ENCODE results near the gene GLIS1. TPM values are rescaled to one million over a fixed set of nuclear protein-coding genes. Genes with fewer than 3 reads are reported as not detected.

GLIS1 gene
- total and polyA plus RNA-seq, 2 experiments from 2014 or later = 0.26 to 0.31 TPM

DNA sequence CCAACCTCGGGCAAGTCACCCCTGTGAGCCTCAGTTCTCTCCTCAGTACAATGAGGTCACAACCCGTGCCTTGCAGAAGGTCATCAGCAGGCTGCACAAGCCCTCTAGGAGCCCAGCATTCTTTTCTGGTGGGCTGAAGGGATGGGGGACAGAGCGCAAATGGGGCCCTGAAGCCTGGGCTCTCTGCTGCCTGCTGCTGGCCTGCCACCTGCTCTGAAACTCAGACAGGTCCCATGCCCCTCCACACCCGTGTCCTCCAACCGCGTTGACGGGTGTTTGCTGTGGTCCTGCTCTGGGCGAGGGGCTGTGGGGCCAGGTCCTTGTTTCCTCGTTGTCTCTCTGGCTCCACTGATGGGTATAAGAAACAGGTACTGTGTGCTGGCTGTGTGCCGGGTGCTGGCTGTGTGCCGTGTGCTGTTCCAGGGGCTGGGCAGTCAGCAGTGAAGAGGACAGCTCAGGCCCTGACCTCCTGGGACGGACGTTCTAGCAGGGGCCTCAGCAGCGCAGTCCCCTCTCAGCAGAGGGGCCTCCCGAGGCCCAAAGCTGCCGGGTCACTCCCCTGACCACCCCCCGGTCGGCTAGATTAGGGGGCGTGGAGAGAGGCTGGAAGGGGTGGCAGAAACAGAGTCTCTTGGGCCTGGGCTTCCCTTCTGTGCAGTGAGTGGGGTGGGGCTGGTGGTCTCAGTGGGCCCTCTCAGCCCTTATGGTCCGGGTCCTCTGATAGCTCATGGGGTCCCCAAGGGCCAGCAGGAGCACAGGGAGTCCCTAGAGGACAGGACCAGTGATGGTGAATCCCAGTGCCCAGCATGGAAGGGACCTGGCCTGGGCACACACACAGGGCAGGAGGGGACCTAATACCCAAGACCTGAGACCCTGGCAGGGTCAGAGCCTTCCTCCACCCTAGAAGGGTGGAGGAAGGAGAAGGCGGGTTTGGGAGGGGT, 237.6 kb downstream of the GLIS1 start:
- Mint-ChIP-seq H3K36me3 (ENCODE audit: low read depth) (no peaks in the 10 kb centered on the region; the same call in 2 of the 3 replicates), H3K4me3 (no peak overlapping the region), H3K27ac (no peak overlapping the region), H3K4me1 (peaks cover 24% of the 10 kb centered on the region), H3K27me3 (ENCODE audit: insufficient read depth, low read depth, poor library complexity) (peaks cover 28% of the 10 kb centered on the region), H3K9me3 (no peaks in the 10 kb centered on the region)
- DNase-seq (ENCODE audit: low spot score) (peak; percentile 40), ATAC-seq (peak; percentile 48)
- Histone ChIP-seq H3K27ac (ENCODE audit: low read depth) (no peak overlapping the region), H3K4me3 (no peak overlapping the region), H2AFZ (peak overlapping the region; percentile 85), H3F3A (replicated peaks; ENCODE audit: low read depth) (no peaks in the 10 kb centered on the region), H3K27me3 (ENCODE audit: insufficient read depth) (no peaks in the 10 kb centered on the region), H3K79me2 (replicated peaks; ENCODE audit: insufficient read depth) (no peaks in the 10 kb centered on the region), H4K20me1 (replicated peaks; ENCODE audit: insufficient read depth) (no peaks in the 10 kb centered on the region), H3K9me2 (ENCODE audit: insufficient read depth) (no peaks in the 10 kb centered on the region), H3K36me3 (ENCODE audit: insufficient read depth) (no peaks in the 10 kb centered on the region), H3K4me2 (0 out of 2 replicates have a peak overlapping the region, but pooled peaks have one; percentile 26), H3K4me1 (ENCODE audit: insufficient read depth) (peaks cover 5% of the 10 kb centered on the region; the same call in 1 of the 2 replicates)
- TF ChIP-seq, protein P1, sequence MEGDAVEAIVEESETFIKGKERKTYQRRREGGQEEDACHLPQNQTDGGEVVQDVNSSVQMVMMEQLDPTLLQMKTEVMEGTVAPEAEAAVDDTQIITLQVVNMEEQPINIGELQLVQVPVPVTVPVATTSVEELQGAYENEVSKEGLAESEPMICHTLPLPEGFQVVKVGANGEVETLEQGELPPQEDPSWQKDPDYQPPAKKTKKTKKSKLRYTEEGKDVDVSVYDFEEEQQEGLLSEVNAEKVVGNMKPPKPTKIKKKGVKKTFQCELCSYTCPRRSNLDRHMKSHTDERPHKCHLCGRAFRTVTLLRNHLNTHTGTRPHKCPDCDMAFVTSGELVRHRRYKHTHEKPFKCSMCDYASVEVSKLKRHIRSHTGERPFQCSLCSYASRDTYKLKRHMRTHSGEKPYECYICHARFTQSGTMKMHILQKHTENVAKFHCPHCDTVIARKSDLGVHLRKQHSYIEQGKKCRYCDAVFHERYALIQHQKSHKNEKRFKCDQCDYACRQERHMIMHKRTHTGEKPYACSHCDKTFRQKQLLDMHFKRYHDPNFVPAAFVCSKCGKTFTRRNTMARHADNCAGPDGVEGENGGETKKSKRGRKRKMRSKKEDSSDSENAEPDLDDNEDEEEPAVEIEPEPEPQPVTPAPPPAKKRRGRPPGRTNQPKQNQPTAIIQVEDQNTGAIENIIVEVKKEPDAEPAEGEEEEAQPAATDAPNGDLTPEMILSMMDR (conservative IDR thresholded peaks at IDR 0.05; ENCODE audit: low read depth in 2 of 2) = peak in 1 of 2 experiments; percentile 41; a peak in 2 of 4 replicates
- TF ChIP-seq, protein P2, sequence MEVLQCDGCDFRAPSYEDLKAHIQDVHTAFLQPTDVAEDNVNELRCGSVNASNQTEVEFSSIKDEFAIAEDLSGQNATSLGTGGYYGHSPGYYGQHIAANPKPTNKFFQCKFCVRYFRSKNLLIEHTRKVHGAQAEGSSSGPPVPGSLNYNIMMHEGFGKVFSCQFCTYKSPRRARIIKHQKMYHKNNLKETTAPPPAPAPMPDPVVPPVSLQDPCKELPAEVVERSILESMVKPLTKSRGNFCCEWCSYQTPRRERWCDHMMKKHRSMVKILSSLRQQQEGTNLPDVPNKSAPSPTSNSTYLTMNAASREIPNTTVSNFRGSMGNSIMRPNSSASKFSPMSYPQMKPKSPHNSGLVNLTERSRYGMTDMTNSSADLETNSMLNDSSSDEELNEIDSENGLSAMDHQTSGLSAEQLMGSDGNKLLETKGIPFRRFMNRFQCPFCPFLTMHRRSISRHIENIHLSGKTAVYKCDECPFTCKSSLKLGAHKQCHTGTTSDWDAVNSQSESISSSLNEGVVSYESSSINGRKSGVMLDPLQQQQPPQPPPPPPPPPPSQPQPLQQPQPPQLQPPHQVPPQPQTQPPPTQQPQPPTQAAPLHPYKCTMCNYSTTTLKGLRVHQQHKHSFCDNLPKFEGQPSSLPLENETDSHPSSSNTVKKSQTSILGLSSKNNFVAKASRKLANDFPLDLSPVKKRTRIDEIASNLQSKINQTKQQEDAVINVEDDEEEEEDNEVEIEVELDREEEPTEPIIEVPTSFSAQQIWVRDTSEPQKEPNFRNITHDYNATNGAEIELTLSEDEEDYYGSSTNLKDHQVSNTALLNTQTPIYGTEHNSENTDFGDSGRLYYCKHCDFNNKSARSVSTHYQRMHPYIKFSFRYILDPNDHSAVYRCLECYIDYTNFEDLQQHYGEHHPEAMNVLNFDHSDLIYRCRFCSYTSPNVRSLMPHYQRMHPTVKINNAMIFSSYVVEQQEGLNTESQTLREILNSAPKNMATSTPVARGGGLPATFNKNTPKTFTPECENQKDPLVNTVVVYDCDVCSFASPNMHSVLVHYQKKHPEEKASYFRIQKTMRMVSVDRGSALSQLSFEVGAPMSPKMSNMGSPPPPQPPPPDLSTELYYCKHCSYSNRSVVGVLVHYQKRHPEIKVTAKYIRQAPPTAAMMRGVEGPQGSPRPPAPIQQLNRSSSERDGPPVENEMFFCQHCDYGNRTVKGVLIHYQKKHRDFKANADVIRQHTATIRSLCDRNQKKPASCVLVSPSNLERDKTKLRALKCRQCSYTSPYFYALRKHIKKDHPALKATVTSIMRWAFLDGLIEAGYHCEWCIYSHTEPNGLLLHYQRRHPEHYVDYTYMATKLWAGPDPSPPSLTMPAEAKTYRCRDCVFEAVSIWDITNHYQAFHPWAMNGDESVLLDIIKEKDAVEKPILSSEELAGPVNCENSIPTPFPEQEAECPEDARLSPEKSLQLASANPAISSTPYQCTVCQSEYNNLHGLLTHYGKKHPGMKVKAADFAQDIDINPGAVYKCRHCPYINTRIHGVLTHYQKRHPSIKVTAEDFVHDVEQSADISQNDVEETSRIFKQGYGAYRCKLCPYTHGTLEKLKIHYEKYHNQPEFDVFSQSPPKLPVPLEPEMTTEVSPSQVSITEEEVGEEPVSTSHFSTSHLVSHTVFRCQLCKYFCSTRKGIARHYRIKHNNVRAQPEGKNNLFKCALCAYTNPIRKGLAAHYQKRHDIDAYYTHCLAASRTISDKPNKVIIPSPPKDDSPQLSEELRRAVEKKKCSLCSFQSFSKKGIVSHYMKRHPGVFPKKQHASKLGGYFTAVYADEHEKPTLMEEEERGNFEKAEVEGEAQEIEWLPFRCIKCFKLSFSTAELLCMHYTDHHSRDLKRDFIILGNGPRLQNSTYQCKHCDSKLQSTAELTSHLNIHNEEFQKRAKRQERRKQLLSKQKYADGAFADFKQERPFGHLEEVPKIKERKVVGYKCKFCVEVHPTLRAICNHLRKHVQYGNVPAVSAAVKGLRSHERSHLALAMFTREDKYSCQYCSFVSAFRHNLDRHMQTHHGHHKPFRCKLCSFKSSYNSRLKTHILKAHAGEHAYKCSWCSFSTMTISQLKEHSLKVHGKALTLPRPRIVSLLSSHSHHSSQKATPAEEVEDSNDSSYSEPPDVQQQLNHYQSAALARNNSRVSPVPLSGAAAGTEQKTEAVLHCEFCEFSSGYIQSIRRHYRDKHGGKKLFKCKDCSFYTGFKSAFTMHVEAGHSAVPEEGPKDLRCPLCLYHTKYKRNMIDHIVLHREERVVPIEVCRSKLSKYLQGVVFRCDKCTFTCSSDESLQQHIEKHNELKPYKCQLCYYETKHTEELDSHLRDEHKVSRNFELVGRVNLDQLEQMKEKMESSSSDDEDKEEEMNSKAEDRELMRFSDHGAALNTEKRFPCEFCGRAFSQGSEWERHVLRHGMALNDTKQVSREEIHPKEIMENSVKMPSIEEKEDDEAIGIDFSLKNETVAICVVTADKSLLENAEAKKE (CRISPR knock-in tag; IDR thresholded peaks at IDR 0.05) = no peak

Data from GM23338 (cell line).